Measurements from ENCODE around the gene HECTD4.

- no peak for TF ChIP-seq CTCF (IDR thresholded peaks at IDR 0.05)
- no peak for TF ChIP-seq POLR2A (IDR thresholded peaks at IDR 0.05)
Observed at GRCh38 chr12:112166051-112167015, 215.9 kb downstream of the HECTD4 start.

All from suprapubic skin (tissue), 3 donors.